NCI-H2227 (cell line): Measurements from ENCODE around the gene HS2ST1.

ENCODE experiments used
- DNase-seq: peaks from one replicate; lab custom pipeline; 2025; ENCODE audit not compliant: unreplicated experiment; lab: John Stamatoyannopoulos, UW

HS2ST1 gene

DNA sequence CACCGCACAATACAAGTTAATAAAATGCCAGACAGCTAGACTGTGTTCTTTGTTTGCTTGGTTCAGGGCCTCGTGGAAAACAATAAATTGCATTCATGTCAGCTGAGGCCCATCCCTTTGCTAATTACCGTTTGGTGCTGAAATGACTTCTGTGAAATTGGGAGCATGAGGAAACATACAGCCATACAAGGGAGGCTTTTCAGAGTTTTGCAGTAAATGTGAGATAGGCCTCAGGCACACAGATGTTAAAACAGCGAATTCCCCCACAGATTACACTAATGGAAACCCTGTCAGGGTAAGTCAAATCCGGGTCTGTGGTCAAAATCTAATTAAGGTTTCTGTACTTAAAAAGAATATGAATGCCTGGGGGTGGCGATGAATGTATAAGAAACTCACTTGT lies 240.7 kb downstream of the HS2ST1 start:
- DNase-seq, result no peak

DNA sequence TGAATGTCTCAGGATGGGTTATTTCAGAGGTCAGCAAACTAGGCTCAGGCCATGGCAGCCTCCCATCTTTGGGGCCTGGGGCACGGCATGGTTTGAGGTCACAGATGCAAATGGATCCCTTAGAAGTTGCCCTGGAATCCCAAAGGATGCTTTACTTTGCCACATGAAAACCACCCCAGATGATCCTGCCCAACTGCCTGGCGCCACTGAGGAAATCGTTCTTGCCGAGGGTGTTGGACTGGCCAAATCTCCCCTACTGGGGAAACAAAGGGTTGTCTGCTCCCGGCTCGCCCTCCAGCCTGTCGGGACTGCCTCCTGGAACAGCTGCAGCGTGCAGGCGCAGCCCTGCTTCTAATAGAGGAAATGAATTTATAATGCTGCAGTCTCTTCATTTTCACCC lies 241.2 kb downstream of the HS2ST1 start:
- DNase-seq, result no peak

- DNase-seq, result no peak
These were observed 241.7 kb downstream of the HS2ST1 start for GRCh38 chr1:87156124-87156523.

- no peak for DNase-seq
These were observed 245.0 kb downstream of the HS2ST1 start for GRCh38 chr1:87159378-87159915.
